Activated CD8-positive, alpha-beta memory T cell treated with anti-CD3 and anti-CD28 coated beads, Interleukin-2, amount 50 U/mL, for 1 hour (primary cell): ENCODE data around the gene ACOT7.
A peak's percentile ranks its signal among the peaks of the same experiment; 100 is the strongest.
"Not testable (repeated sequence)": the region's sequence is repeated elsewhere in the genome, so short reads cannot be mapped to it uniquely, and the experiment has no call there.

Experiments
- DNase-seq: peaks from one replicate; pipeline ENCODE4 v3.0.0-alpha.2; 2020; ENCODE audit errors: extremely low read depth

The ACOT7 gene, protein sequence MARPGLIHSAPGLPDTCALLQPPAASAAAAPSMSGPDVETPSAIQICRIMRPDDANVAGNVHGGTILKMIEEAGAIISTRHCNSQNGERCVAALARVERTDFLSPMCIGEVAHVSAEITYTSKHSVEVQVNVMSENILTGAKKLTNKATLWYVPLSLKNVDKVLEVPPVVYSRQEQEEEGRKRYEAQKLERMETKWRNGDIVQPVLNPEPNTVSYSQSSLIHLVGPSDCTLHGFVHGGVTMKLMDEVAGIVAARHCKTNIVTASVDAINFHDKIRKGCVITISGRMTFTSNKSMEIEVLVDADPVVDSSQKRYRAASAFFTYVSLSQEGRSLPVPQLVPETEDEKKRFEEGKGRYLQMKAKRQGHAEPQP

DNA sequence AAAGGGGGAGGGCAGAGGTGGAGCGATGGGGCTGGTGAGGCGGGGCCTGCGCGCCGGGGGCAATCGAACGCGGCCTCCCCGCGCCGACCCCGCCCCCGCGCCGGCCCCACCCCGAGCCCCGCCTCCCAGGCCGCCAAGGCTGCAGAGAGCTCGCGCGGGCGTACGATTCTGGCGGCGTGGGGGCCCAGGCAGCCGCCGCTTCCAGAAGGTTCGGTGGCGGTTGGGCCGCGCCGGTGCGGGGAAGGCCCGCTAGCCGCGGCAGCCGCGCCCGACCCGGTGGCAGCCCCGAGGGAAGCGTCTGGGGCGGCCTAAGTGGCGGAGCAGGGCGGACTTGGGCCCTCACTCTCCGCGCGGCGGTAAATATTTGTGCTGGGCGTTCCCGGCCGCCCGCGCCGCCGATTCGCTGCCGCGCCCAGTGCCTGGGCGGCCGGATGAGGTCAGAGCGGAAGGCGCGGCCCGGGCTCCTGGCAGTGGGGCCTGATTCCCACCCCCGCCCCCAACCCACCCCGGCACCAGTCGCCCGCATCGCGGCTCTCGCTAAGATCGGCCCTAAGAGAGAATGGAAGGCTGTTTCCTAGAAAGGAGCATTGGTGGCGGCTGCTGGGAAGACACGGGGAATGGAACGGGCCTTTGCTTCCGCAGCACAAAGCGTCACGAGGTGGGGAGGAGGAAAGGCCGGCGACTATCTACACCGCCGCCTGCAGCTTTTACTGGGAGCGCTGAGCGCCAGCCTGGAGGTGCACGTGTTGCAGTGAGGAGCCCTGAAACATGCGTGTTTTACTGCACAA lies at the start of gene ACOT7:
TSS of gene ACOT7 (minus strand) at position 368 of the 788 bp plus-strand sequence. CDS start 368 bp downstream, outside the sequence.
- DNase-seq: peak; percentile 65

DNA sequence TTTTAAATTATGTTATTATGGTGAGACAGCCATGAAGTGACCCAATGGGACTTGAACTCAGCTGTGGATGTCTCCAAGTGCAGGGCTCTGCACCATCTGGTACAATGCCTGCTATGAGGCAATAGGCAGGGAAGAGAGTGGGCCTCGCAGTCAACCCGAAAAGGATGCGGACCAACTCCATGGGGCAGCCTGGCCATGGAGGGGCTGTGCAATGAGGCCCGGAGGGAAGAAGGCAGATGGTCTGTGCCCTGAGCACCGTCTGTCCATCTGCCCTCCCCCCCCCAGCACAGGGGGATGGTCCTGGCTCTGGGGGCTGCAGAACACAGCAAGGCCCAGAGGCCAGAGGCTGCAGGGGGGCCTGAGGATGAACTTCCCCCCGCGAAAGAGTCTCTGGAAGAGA lies 48.0 kb upstream of the ACOT7 start:
- no peak for DNase-seq

DNA sequence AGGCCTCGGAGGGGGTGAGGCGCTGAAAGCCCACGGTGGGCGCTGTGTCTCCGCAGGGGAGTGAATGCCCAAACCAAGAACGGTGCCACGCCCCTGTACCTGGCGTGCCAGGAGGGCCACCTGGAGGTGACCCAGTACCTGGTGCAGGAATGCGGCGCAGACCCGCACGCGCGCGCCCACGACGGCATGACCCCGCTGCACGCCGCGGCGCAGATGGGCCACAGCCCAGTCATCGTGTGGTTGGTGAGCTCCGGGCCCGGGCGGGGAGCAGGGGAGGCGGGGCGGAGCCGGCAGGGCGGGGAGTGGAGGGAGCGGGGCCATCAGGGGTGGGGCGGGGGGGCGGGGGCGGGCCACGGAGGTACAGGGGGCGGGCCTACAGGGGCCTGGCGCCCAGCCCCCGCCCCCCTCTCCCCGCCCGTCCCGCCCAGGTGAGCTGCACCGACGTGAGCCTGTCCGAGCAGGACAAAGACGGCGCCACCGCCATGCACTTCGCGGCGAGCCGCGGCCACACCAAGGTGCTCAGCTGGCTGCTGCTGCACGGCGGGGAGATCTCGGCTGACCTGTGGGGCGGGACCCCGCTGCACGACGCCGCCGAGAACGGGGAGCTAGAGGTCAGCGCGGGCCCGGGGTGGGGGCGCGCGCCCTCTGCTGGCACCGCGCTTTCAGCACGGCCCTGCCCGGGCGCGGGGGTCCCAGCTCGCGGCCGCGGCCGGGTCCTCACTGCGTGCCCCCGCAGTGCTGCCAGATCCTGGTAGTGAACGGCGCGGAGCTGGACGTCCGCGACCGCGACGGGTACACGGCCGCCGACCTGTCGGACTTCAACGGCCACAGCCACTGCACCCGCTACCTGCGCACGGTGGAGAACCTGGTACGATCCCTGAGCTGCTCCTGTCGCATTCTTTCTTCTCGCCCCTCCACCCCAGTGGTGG lies 46.9 kb upstream of the ACOT7 start:
- peak; percentile 30 for DNase-seq

DNA sequence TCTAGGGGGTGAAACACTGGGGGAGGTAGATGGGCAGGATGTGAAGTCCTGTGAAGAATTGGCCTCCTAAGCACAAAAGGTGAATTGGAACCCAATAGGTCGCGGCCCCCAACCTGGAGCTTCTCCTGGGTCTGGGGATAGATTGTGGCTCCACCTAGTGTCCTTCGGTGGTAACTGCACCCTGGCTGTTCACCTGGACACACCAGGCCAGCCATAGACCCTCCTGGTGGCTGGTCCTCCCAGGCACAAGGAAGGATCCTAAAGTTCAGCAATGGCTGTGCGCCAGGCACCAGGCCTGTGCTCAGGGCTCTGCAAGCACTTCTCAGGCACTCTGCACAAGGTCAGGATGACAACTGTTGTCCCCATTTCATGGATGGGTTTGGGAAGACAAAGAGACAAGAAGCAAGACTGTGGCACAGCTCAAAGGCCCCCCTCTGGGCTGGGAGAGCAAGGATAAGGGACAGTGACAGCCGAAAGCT lies 44.5 kb upstream of the ACOT7 start:
- no peak for DNase-seq

DNA sequence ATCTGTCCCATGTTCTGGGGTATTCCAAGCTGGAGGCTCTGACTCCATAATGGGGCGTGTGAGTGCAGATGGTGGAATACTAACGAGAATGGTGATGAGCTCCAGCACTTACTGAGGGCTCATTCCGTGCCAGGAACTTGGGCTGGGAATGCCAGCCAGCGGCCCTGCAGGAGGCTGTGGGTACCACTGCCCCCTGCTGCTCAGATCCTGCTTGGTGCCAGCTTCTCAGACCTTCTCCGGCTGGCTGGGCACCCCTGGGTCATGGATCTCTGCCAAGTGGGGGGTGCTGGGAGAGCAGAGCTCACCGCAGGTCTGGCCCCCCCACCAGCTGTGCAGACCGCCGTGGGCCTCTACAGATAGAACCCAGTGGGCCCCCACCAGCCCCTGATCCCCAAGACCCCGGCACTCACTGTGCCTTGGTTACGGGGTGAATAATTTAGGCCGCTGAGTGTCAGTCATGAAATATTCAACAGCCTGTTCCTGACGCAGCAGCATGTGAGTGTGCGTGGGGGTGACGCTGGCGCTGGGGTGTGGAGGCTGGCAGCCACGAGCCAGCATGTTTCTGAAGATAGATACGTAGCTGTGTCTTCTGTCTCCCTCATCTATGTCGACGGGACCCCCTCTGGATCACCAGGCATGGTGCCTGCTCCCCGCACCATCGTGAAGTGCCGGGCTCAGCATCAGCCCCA lies 43.6 kb upstream of the ACOT7 start:
- DNase-seq: not testable (repeated sequence)

DNA sequence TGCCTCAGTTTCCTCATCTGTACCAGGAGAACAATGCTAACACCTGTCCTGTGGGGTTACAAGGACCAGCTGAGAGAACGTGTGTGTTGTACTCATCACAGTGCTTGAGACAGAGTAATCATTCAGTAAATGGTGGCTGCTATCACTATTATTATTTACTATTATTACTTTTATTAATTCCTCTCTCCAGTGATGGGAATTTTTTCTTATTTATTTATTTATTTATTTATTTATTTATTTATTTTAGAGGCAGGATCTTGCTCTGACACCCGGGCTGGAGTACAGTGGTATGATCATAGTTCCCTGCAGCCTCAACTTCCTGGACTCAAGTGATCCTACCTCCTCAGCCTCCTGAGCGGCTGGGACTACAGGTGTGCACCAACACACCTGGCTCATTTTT lies 42.7 kb upstream of the ACOT7 start:
- DNase-seq: not testable (repeated sequence)

DNA sequence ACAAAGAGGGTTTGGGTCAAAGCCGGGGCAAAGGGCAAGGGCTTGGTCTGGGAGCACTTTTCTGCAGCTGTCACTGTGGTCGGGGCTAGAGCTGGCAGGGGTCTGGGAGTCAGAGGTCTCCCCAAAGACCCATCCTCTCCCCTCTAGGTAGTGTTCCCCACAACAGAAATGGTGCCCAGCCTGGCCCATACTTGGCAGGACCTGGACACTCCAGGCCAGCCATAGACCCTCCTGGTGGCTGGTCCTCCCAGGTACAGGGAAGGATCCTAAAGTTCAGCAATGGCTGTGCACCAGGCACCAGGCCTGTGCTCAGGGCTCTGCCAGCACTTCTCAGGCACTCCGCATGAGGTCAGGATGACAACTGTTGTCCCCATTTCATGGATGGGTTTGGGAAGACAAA lies 42.0 kb upstream of the ACOT7 start:
- DNase-seq: no peak

DNA sequence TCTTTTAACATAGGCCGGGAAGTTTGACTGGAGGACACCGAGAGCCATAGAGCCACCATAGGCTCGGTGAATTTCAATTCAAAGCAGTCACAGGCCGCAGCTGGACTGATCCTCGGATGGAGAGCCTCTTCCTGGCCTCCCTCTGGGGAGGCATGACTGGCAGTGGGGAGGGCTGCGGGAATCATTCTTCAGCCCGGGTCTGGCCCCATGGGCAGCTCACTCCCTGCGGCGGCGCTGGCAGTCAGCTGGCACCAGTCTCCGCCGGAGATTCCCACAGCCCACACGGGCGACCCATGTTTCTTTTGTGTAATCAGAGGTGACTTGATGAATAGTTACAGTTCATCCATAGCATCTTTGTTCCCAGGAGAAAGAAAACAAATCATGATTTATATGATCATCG lies 41.6 kb upstream of the ACOT7 start:
- no peak for DNase-seq

DNA sequence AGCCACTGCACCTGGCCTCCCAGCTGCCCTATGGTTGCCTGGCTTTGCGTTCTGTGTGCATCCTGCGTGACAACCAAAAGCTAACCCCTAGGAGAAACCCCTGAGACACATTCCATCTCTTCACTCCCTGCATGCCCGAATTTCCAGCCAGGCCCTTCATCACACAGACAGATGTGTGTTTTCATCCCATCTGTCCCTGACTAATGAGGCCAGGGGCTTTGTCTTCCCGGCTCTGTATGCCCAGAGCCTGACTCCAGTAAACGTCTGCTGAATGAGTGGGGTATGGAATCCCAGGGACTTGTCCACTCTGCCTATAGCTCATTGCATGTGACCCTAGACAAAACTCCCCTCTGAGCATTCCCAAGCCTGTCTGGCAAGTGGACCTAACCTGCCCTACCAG lies 40.6 kb upstream of the ACOT7 start:
- DNase-seq: no peak

DNA sequence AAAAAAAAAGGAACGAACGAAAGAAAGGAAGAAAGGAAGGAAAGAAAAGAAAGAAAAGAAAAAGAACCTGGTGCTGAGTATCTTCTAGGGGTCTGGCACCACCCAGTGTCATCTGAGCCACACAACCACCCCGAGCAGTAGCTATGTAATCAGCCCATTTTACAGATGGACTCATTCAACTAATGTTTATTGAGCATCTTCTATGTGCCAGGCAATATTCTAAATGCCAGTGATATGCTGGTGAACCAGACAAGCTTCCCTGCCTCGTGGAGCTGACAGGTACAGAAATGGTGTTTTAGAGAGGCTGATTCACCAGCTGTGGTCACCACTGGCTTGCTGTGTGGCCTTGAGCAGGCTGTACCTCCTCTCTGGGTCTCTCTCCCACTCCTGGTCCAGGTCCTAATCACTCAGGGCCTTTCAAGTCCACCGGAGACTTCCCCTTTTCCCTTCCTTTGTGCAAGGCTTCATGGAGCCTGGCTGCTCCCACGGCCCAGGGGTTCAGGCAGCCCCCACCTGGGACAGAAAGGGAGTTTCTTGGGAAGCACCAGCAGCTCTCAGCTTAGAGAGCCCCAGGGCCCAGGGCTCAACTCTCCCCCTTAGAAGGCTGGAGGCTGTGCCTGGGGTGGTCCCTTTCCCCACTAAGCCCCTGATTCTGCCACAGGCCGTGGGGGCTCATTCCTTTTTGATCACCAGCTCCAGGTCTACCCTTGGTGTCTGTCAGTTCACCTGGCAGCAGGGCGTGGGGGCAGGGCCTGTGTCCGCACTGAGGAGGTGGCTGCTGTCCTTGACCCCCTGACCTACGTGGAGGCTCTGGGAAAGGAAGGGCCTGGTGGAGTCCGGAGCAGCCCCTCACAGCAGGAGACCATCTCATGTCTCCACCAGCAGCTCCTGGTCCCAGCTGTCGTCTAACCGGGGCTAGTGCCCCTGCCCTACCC lies 38.3 kb upstream of the ACOT7 start:
- not testable (repeated sequence) for DNase-seq

DNA sequence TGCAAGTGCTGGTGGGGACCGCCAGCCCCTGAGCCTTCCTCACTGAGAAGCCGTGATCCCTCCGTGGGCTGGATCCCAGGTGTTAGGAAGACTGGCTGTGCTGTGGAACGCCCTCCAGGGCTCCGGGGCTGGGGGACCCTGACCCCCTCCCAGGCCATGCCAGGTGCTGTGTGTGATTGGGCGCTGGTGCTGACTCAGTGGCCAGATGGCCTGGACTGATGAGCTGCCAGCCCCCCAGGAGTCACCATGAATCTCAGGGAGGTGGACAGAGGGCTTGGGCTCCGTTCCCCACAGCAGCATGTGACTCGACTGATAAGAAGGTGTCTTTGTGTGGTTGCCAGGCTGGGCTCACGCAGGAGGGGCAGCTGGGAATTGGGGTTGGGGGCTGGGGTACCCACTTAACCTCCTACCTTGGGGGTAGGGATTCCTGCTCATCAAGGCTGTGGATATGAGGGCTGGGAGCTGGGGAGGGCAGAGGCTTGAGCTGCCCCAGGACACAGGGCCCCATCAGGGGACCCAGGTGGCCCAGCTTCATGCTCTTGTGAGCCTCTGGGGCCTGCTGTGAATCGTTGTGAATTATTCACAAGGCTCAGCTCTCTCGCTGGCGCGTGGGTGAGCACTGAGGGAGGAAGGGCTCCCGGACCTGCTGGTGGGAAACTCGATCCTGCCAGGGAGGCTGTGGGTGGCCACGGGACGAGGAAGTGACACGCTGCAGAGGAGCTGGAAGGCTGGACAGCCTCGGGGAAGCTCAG lies 36.3 kb upstream of the ACOT7 start:
- DNase-seq: not testable (repeated sequence)

DNA sequence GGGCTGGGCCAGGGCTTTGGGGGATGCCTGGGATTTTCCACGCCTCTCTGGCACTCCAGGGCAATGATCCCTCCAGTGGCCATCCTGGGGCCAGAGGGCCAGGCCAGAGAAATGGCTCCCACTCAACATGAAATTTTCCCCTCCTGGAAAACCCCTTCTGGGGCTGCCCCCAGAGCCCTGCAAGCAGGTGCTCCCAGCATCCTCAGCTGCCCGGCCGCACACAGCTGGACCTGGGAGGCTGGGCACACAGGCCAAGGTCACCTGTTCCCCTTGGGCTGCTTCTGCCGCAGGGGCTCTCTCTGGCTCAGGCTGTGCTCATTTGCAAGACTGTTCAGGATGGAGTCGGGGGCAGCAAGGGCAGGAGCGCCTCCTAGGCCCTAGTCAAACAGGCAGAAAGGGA lies 34.9 kb upstream of the ACOT7 start:
- not testable (repeated sequence) for DNase-seq

DNA sequence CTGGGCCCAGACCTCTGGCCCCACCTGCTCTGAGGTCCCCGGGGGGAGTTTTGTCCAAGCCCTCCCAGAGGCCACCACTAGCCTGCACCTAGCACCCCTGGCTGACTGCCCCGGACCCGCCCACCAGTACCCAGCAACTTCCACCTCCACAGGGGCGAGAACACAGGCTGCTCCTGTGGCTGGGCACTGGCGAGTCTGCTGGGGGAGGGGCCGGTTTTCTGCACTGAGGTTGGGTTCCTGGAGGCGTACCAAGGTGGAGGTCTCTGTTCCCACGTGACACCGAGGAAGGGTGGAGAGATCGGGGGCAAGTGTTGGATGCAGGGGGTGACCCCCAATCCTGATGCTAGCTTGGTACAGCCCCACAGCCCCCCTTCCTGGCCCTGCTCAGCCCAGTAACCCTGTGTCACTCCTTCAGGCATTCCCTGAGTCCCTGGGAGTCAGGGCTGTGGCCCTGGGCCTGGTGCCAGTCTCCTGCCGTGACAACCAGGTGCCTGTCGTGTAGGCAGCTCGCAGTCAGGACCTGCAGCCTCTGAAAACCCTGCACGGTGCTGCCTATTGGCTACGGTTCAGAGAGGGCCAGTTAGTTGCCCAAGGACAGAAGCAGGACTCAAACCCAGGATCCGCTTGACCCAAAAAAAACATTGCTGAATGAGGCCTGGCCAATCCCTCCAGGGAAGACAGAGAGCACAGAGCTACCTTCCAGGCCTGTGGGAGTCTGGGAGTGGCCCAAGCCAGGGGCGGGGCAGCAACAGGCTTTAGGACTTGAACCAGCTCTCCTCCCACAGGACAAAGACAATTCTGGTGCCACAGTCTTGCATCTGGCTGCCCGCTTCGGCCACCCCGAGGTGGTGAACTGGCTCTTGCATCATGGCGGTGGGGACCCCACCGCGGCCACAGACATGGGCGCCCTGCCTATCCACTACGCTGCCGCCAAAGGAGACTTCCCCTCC lies 34.1 kb upstream of the ACOT7 start:
- no peak for DNase-seq

DNA sequence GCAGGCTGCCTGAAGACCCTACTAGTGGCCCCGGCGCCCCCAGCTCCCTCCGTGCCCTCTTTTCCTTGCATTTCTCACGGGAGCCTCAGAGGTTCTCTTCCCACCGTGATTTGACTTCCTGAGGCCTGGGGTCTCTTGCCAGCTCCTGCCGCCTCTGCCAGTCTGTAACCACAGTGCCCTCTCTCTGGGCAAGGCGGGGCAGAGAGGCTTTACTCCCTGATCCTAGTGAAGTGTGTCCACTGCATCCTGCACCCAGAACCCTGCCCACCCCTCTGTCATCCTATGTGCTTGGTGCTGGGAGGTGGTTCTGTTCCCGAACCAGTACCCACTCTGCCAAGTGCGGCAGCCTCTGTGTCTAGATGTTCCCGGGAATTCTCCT lies 33.4 kb upstream of the ACOT7 start:
- no peak for DNase-seq

DNA sequence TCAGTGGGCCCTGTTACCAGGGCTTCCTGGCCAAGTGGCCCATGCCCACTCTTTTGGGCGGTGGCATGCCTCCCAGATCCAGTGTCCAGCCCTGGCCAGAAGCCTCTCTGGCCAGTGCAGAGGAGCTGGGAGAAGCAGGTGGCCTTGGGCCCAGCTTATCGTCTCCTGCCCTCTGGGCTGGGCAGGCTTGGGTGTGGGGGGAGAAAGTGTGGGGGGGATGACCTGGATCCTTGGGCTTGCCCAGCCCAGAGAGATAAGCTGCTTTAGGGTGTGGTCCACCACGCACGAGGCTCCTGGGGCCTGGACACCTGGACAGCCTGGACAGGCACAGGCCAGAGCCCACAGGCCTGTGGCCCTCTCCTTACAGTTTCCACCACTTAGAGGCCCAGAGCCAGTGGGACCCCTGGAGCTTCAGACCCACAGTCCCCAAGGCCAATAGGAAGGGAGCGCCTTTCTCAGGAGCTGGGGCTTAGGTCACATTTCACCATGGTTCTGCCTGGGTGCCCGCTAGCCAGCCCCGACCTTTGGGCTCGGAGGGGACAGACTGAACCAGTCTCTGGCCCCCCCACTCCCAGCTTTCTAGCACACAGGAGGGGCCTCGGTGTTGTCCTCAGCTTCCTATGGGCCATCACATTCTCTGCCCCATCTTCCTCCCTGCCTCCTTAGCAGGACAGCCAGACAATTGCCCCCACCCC lies 32.9 kb upstream of the ACOT7 start:
- no peak for DNase-seq

DNA sequence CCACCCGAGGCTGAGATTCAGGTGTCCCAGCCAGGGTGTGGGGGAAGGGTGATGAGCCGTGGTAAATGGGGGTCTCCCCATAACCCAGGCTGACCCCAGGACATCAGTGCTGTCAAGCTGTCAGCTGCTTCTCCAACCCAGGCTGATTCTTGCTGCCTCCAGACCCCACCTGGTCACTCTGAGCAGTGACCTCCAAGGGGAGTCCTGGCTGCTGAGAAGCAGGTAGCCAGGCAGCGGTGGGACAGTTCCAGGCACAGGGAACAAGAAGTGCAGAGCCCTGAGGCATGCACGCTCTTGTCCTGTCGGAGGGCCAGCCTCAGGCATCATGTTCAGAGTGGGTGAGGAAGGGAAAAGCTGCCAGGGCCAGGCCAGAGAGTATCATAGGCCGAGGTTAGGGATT lies 32.1 kb upstream of the ACOT7 start:
- DNase-seq: no peak
